ENCODE data around the gene TBX4. TPM values are rescaled to one million over a fixed set of nuclear protein-coding genes. Genes with fewer than 3 reads are reported as not detected.

Gene TBX4
- polyA plus RNA-seq, 3 donors = not detected

GRCh38 chr17:61420052-61420451 is 32.2 kb upstream of the TBX4 start:
- intact Hi-C loops (cut with micrococcal nuclease) = no loop called here
- no peak overlapping the region for H3K27ac Mint-ChIP-seq
- peaks cover 5% of the 10 kb centered on the region for H3K4me1 Mint-ChIP-seq
- H3K27ac ChIP-seq (ENCODE audit: low read depth in 1 of 2, low read length in 2 of 2) = no peak overlapping the region
- H3K27me3 Mint-ChIP-seq (ENCODE audit: low read depth in 3 of 3) = peaks cover 26 to 79% (median 39%) of the 10 kb centered on the region in 3 donors
- peaks cover 2 to 47% of the 10 kb centered on the region in 2 donors for H3K27me3 ChIP-seq (ENCODE audit: control insufficient read depth in 2 of 2, insufficient read depth in 2 of 2, low read length in 2 of 2)
- no peak overlapping the region for H3K4me2 ChIP-seq (replicated peaks; ENCODE audit: extremely low read depth, low read length, poor library complexity, severe bottlenecking)
- WGBS (ENCODE audit: insufficient coverage) = 75% methylated on average over 2 of the region's 4 CpGs
- H3K4me3 ChIP-seq (replicated peaks in 1 of 3; ENCODE audit: low read depth in 2 of 3, low read length in 3 of 3) = no peak overlapping the region
- H3K36me3 ChIP-seq (replicated peaks in 1 of 2; ENCODE audit: control insufficient read depth in 1 of 2, insufficient read depth in 2 of 2, low read length in 2 of 2) = no peaks in the 10 kb centered on the region
- TF ChIP-seq, protein P1, sequence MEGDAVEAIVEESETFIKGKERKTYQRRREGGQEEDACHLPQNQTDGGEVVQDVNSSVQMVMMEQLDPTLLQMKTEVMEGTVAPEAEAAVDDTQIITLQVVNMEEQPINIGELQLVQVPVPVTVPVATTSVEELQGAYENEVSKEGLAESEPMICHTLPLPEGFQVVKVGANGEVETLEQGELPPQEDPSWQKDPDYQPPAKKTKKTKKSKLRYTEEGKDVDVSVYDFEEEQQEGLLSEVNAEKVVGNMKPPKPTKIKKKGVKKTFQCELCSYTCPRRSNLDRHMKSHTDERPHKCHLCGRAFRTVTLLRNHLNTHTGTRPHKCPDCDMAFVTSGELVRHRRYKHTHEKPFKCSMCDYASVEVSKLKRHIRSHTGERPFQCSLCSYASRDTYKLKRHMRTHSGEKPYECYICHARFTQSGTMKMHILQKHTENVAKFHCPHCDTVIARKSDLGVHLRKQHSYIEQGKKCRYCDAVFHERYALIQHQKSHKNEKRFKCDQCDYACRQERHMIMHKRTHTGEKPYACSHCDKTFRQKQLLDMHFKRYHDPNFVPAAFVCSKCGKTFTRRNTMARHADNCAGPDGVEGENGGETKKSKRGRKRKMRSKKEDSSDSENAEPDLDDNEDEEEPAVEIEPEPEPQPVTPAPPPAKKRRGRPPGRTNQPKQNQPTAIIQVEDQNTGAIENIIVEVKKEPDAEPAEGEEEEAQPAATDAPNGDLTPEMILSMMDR (IDR thresholded peaks at IDR 0.05) = no peak
- no peak for DNase-seq
- H3K4me1 ChIP-seq (ENCODE audit: control insufficient read depth in 1 of 2, insufficient read depth in 2 of 2, low read length in 2 of 2) = peaks cover 6 to 11% of the 10 kb centered on the region in 2 donors
- H2AFZ ChIP-seq (ENCODE audit: insufficient read depth, low read depth, low read length, poor library complexity, severe bottlenecking) = no peak overlapping the region
- peaks cover 0 to 4% (median 0%) of the 10 kb centered on the region in 7 donors for H3K9me3 Mint-ChIP-seq
- H3K9me3 ChIP-seq (replicated peaks in 1 of 2; ENCODE audit: control insufficient read depth in 1 of 2, insufficient read depth in 1 of 2, low read length in 2 of 2) = no peaks in the 10 kb centered on the region
- no peaks in the 10 kb centered on the region for H4K20me1 ChIP-seq (ENCODE audit: insufficient read depth, low read length)
- H3K36me3 Mint-ChIP-seq = peaks cover 0 to 2% of the 10 kb centered on the region in 2 donors
- peak overlapping the region in 1 of 2 donors; percentile 5 for H3K4me3 Mint-ChIP-seq
- H3K9ac ChIP-seq (ENCODE audit: insufficient read depth, low read length, poor library complexity, severe bottlenecking) = no peak overlapping the region
- H3K79me2 ChIP-seq (ENCODE audit: insufficient read depth, low read length) = no peaks in the 10 kb centered on the region

DNA sequence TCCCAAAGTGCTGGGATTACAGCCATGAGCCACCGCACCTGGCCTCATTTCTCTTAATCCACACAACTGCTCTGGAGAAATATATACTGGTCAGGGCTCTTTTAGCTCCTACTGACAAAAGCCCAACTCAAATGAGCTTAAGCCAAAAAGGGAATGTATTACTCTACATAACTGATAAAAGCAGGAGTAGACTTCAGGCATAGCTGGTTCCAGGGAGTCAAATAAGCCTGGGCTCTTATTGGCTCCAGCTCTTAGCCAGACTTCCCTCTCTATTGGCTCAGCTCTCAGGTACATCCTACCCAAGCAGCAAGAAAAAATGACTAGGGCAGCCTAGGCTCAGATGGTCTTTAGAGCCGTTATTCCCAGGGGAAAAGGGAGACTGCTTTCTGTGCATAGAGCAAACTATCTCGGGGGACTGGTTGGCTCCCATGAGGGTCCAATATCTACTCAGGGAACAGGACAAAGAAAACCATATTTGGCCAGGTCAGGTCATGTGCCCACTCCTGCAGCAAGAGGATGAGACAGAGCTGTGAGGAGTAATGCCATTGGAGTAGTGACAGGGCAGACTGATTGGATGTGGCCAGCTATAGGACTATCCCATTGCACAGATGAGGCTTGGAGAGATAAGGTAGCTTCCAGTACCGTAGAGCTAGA is 31.4 kb upstream of the TBX4 start:
- H3K4me3 ChIP-seq (replicated peaks in 1 of 3; ENCODE audit: low read depth in 2 of 3, low read length in 3 of 3) = no peak overlapping the region
- no peak overlapping the region for H3K27ac ChIP-seq (ENCODE audit: low read depth in 1 of 2, low read length in 2 of 2)
- no peaks in the 10 kb centered on the region for H3K9me3 ChIP-seq (replicated peaks in 1 of 2; ENCODE audit: control insufficient read depth in 1 of 2, insufficient read depth in 1 of 2, low read length in 2 of 2)
- H3K27me3 Mint-ChIP-seq (ENCODE audit: low read depth in 3 of 3) = peaks cover 28 to 77% (median 44%) of the 10 kb centered on the region in 3 donors
- peak overlapping the region in 1 of 2 donors; percentile 26 for H3K4me3 Mint-ChIP-seq
- H4K20me1 ChIP-seq (ENCODE audit: insufficient read depth, low read length) = no peaks in the 10 kb centered on the region
- no peak overlapping the region for H2AFZ ChIP-seq (ENCODE audit: insufficient read depth, low read depth, low read length, poor library complexity, severe bottlenecking)
- 90% methylated on average over 3 of the region's 4 CpGs for WGBS (ENCODE audit: insufficient coverage)
- H3K9me3 Mint-ChIP-seq = peaks cover 0 to 4% (median 0%) of the 10 kb centered on the region in 7 donors
- H3K4me2 ChIP-seq (replicated peaks; ENCODE audit: extremely low read depth, low read length, poor library complexity, severe bottlenecking) = no peak overlapping the region
- intact Hi-C loops (cut with micrococcal nuclease) = no loop called here
- DNase-seq = no peak
- peaks cover 0 to 2% of the 10 kb centered on the region in 2 donors for H3K36me3 Mint-ChIP-seq
- H3K27me3 ChIP-seq (ENCODE audit: control insufficient read depth in 2 of 2, insufficient read depth in 2 of 2, low read length in 2 of 2) = peaks cover 2 to 43% of the 10 kb centered on the region in 2 donors
- H3K4me1 Mint-ChIP-seq = peaks cover 5% of the 10 kb centered on the region
- no peak overlapping the region for H3K27ac Mint-ChIP-seq
- H3K9ac ChIP-seq (ENCODE audit: insufficient read depth, low read length, poor library complexity, severe bottlenecking) = no peak overlapping the region
- H3K4me1 ChIP-seq (ENCODE audit: control insufficient read depth in 1 of 2, insufficient read depth in 2 of 2, low read length in 2 of 2) = peaks cover 6 to 11% of the 10 kb centered on the region in 2 donors
- H3K79me2 ChIP-seq (ENCODE audit: insufficient read depth, low read length) = no peaks in the 10 kb centered on the region
- TF ChIP-seq, protein P1 (IDR thresholded peaks at IDR 0.05) = no peak
- no peaks in the 10 kb centered on the region for H3K36me3 ChIP-seq (replicated peaks in 1 of 2; ENCODE audit: control insufficient read depth in 1 of 2, insufficient read depth in 2 of 2, low read length in 2 of 2)
